ENCODE results near the gene NACC1. TPM values are rescaled to one million over a fixed set of nuclear protein-coding genes. Genes with fewer than 3 reads are reported as not detected.

NACC1 gene
- total and polyA plus RNA-seq, 2 of the 8 experiments (the other 6 are each of a cell fraction or from before 2014, with no cell fraction given), result 234 to 301 TPM

DNA sequence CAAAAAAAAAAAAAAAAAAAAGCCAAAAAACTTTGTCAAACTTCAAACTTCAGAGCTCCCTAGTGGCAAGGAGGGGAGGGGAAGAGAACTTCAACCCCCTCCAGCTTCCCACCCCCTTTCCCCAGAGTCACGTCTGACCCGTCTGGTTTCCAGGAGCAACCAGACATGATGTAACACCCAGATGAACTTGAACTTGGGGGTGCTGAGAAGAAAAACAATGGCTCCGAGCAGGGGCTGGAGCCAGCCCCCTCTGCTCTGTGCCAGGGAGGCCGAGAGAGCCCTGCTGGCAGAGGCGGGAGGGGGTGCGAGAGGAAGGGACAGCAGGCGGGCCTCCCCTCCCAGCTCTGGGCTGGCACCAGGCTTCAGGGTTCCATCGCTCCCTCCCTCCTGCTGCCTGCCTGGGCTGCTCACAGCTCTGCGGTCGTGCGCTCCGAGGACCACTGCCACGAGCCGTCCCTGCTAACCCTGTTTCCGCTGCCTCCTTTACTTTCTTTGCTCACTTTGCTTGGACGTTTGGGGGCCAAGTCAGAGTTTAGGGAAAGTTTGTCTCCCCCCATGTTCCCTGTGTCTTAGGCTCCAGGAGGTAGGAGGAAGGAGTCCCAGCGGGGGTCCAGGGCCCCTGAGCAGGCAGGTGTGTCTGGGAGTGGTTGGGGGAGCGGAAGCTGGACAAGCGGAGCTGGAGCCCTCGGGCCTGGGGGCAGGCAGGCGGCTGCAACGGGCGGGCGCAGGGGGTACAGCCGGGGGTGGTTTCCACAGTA lies 26.5 kb upstream of the NACC1 start:
- Histone ChIP-seq H2BK20ac (ENCODE audit: low read length) (peak overlapping the region; percentile 13; the same call in 1 of the 2 replicates), H4K91ac (replicated peaks; ENCODE audit: insufficient read length, low read length) (no peak overlapping the region), H3K23ac (ENCODE audit: insufficient read length) (no peak overlapping the region), H3K36me3 (ENCODE audit: control insufficient read depth in 2 of 4, insufficient read depth in 4 of 4, low read length in 3 of 4) (no peaks in the 10 kb centered on the region), H3K27ac (ENCODE audit: low read depth, low read length) (no peak overlapping the region), H3K23me2 (ENCODE audit: low read depth, low read length) (peaks cover 3% of the 10 kb centered on the region; the same call in 1 of the 2 replicates), H2BK12ac (ENCODE audit: low read depth, low read length) (no peak overlapping the region; the same call in 1 of the 2 replicates), H2BK15ac (ENCODE audit: low read length) (no peak overlapping the region; the same call in 1 of the 2 replicates), H4K8ac (ENCODE audit: extremely low read depth, insufficient read depth, low read length) (peak overlapping the region; percentile 7), H2BK120ac (replicated peaks; ENCODE audit: low read depth, low read length) (no peak overlapping the region), H3K4me3 (ENCODE audit: extremely low read depth in 1 of 4, insufficient read depth in 2 of 4, low read depth in 3 of 4, low read length in 4 of 4) (peak overlapping the region in 2 of 4 experiments; percentile 11 to 40; a peak in 3 of 8 replicates), H3K9me3 (ENCODE audit: insufficient read depth in 2 of 2, low read depth in 1 of 2, low read length in 1 of 2) (no peaks in the 10 kb centered on the region), H3K9ac (replicated peaks in 1 of 4; ENCODE audit: extremely low read depth in 1 of 4, low read depth in 3 of 4, low read length in 3 of 4) (no peak overlapping the region), H2AK5ac (ENCODE audit: low read depth, low read length) (no peak overlapping the region), H3K79me2 (ENCODE audit: control insufficient read depth in 1 of 2, insufficient read depth in 2 of 2, low read length in 2 of 2) (no peaks in the 10 kb centered on the region), H3K4me1 (replicated peaks in 1 of 4; ENCODE audit: control insufficient read depth in 3 of 4, insufficient read depth in 4 of 4, low read length in 3 of 4) (peaks cover 0 to 18% (median 14%) of the 10 kb centered on the region in 4 experiments; a peak in 5 of 7 replicates), H4K20me1 (replicated peaks in 1 of 2; ENCODE audit: control insufficient read depth in 1 of 2, insufficient read depth in 2 of 2, low read length in 2 of 2) (peaks cover under 1 to 2% of the 10 kb centered on the region in 2 experiments), H3K4me2 (ENCODE audit: insufficient read depth in 1 of 2, low read depth in 2 of 2, low read length in 2 of 2) (peak overlapping the region; percentile 50 to 59), H3K56ac (replicated peaks; ENCODE audit: insufficient read length, low read depth, low read length) (no peak overlapping the region), H2BK5ac (ENCODE audit: low read depth, low read length) (peak overlapping the region; percentile 1; the same call in 1 of the 2 replicates), H3K14ac (ENCODE audit: insufficient read length) (no peak overlapping the region), H4K5ac (ENCODE audit: insufficient read length, low read depth, low read length) (no peak overlapping the region), H2AFZ (ENCODE audit: low read length) (no peak overlapping the region), H3K27me3 (replicated peaks in 1 of 4; ENCODE audit: control insufficient read depth in 3 of 4, extremely low read depth in 1 of 4, insufficient read depth in 3 of 4, low read length in 3 of 4) (peaks cover 2 to 52% (median 26%) of the 10 kb centered on the region in 4 experiments), H3K18ac (ENCODE audit: extremely low read depth, low read length) (peak overlapping the region; percentile 60; the same call in 1 of the 2 replicates), H3K4ac (replicated peaks; ENCODE audit: insufficient read length, low read depth, low read length) (no peak overlapping the region), H3K79me1 (ENCODE audit: low read depth, low read length) (no peaks in the 10 kb centered on the region)
- DNase-seq (ENCODE audit: low read depth in 1 of 2, low spot score in 2 of 2), result peak in 1 of 2 experiments; percentile 65
- CTCF ChIA-PET (ENCODE audit: partially characterized antibody), result interaction anchor here (0.5 to 48.8 kb wide), 13 partner anchors 13 to 377 kb away, joined by 3 to 1145 read pairs (median 6); no protein-coding TSS in a partner anchor
- WGBS, 2 experiments (ENCODE audit: extremely low coverage in 1 of 2, insufficient coverage in 1 of 2, insufficient read length in 1 of 2, insufficient replicate concordance in 2 of 2, low coverage in 1 of 2, low lambda C conversion rate in 2 of 2, missing lambda C conversion rate in 1 of 2), result 26% methylated on average over 19 of the region's 25 CpGs; no CpG with 5 or more reads in 1 of the 2 experiments
- FAIRE-seq, result no peak
- POLR2A ChIA-PET (ENCODE audit: partially characterized antibody), result interaction anchor here (0.9 to 2.1 kb wide), 10 partner anchors 9 to 126 kb away, joined by 3 to 8 read pairs (median 4); partner anchors contain the start of gene NACC1
- TF ChIP-seq ASH2L (IDR thresholded peaks at IDR 0.05; ENCODE audit: low read length), result no peak
- TF ChIP-seq EGR1 (IDR thresholded peaks at IDR 0.05; ENCODE audit: borderline replicate concordance, low read depth, low read length), result no peak
- TF ChIP-seq CBX5 (IDR thresholded peaks at IDR 0.05; ENCODE audit: low read depth, low read length), result no peak
- TF ChIP-seq, protein P1, sequence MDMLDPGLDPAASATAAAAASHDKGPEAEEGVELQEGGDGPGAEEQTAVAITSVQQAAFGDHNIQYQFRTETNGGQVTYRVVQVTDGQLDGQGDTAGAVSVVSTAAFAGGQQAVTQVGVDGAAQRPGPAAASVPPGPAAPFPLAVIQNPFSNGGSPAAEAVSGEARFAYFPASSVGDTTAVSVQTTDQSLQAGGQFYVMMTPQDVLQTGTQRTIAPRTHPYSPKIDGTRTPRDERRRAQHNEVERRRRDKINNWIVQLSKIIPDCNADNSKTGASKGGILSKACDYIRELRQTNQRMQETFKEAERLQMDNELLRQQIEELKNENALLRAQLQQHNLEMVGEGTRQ (IDR thresholded peaks at IDR 0.05; ENCODE audit: low read length), result no peak
- TF ChIP-seq RAD21 (IDR thresholded peaks at IDR 0.05 in 1 of 2, conservative IDR thresholded peaks at IDR 0.05 in 1 of 2; ENCODE audit: low read depth in 2 of 2, low read length in 2 of 2), result no peak
- no peak for TF ChIP-seq KDM4A (IDR thresholded peaks at IDR 0.05; ENCODE audit: low read depth, low read length, severe bottlenecking)
- TF ChIP-seq, protein P2, sequence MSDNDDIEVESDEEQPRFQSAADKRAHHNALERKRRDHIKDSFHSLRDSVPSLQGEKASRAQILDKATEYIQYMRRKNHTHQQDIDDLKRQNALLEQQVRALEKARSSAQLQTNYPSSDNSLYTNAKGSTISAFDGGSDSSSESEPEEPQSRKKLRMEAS (IDR thresholded peaks at IDR 0.05), result no peak
- TF ChIP-seq TCF12 (IDR thresholded peaks at IDR 0.05; ENCODE audit: low read depth, low read length), result no peak
- no peak for TF ChIP-seq POU5F1 (IDR thresholded peaks at IDR 0.05; ENCODE audit: low read depth, low read length)

All from H1 (cell line).